ENCODE results near the gene TRERF1.

DNA sequence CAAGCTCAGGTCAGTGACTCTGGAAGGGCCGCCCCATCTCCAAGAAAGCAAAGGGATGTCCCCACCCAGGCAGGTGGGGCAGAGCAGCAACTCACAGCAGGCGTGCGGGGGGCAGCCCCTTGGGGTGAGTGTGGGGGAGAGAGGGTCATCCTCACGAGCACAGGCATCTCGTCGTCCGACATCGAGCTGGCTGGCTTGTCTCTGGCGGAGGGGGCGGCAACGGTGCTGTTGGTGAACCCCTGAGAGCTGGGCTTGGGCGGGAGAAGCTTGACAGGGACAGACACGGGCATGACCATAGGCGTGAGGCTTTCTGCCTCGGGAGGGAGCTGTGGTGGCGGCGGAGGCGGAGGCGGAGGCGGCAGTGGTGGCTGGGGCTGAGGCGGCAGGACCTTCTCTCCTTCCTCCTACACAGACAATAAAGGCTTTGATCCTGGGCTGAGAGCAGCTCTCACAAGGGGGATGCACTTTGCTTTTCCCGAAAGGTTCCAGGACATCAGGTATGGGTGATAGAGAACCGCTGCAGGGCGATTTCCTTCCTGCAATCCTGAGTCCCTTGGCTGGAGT lies 188.5 kb downstream of the TRERF1 start:
- TF ChIP-seq, protein P1, sequence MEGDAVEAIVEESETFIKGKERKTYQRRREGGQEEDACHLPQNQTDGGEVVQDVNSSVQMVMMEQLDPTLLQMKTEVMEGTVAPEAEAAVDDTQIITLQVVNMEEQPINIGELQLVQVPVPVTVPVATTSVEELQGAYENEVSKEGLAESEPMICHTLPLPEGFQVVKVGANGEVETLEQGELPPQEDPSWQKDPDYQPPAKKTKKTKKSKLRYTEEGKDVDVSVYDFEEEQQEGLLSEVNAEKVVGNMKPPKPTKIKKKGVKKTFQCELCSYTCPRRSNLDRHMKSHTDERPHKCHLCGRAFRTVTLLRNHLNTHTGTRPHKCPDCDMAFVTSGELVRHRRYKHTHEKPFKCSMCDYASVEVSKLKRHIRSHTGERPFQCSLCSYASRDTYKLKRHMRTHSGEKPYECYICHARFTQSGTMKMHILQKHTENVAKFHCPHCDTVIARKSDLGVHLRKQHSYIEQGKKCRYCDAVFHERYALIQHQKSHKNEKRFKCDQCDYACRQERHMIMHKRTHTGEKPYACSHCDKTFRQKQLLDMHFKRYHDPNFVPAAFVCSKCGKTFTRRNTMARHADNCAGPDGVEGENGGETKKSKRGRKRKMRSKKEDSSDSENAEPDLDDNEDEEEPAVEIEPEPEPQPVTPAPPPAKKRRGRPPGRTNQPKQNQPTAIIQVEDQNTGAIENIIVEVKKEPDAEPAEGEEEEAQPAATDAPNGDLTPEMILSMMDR (IDR thresholded peaks at IDR 0.05) = no peak
- TF ChIP-seq POLR2A (IDR thresholded peaks at IDR 0.05) = no peak
